Fibroblast of pulmonary artery (primary cell): ENCODE results near the gene GALNT7.

Source experiments
- DNase-seq: peaks from one replicate; pipeline ENCODE4 v3.0.0-alpha.2; 2010; ENCODE audit warnings: low read depth
- H3K4me3 ChIP-seq: replicated peaks from 2 replicates; pipeline ENCODE4 v1.5.1; 2011; ENCODE audit warnings: low read depth, mild to moderate bottlenecking, control low read depth, low read length, moderate library complexity
- CTCF ChIP-seq: IDR thresholded peaks from 2 replicates; pipeline ENCODE4 v1.5.1; 2011; ENCODE audit warnings: mild to moderate bottlenecking, control low read depth, low read length, inconsistent platforms; ENCODE audit errors: missing control alignments

The GALNT7 gene

GRCh38 chr4:173333658-173334084 lies 165.1 kb downstream of the GALNT7 start:
- H3K4me3 ChIP-seq = peak overlapping the region; percentile 84
- DNase-seq = peak; percentile 40
- TF ChIP-seq CTCF = no peak

- H3K4me3 ChIP-seq = peak within 1 kb of the TSS; percentile 84
- DNase-seq = peak; percentile 100
- TF ChIP-seq CTCF = no peak
Measured at GRCh38 chr4:173334085-173334890, 165.7 kb downstream of the GALNT7 start, which contains the start of gene HMGB2. Gene HMGB2 (minus strand): TSS chr4:173334358. CDS start chr4:173333649, 709 bp downstream.

GRCh38 chr4:173334891-173335752 lies 166.5 kb downstream of the GALNT7 start:
- peak; percentile 75 for DNase-seq
- no peak for TF ChIP-seq CTCF
- H3K4me3 ChIP-seq = peak overlapping the region; percentile 84

- H3K4me3 ChIP-seq = no peak overlapping the region
- no peak for DNase-seq
- TF ChIP-seq CTCF = no peak
Measured at GRCh38 chr4:173337463-173337862, 168.9 kb downstream of the GALNT7 start.

GRCh38 chr4:173343832-173344397 lies 175.3 kb downstream of the GALNT7 start:
- TF ChIP-seq CTCF = no peak
- H3K4me3 ChIP-seq = no peak overlapping the region
- DNase-seq = no peak

GRCh38 chr4:173345648-173346047 lies 177.0 kb downstream of the GALNT7 start:
- no peak for TF ChIP-seq CTCF
- H3K4me3 ChIP-seq = no peak overlapping the region
- DNase-seq = no peak
